Measurements from ENCODE around the gene TECPR2. TPM values are rescaled to one million over a fixed set of nuclear protein-coding genes. Genes with fewer than 3 reads are reported as not detected.

Gene TECPR2
- total and polyA plus RNA-seq, 2 of the 13 experiments (the other 11 are each of a cell fraction or from before 2014, with no cell fraction given), result 3.5 to 5.7 TPM

GRCh38 chr14:102539544-102540314 lies 177.0 kb downstream of the TECPR2 start (continued):
- TF ChIP-seq DR1 (CRISPR knock-in tag; IDR thresholded peaks at IDR 0.05) (no peak), ZNF749 (CRISPR knock-in tag; IDR thresholded peaks at IDR 0.05; ENCODE audit: borderline replicate concordance) (no peak), CTCF (CRISPR knock-in tag; IDR thresholded peaks at IDR 0.05) (0 out of 2 replicates have a peak, but pooled peaks have one; percentile 2), ATF4 (CRISPR knock-in tag; IDR thresholded peaks at IDR 0.05) (no peak), ZNF274 (CRISPR knock-in tag; IDR thresholded peaks at IDR 0.05) (0 out of 2 replicates have a peak, but pooled peaks have one; percentile 25), SPEN (CRISPR knock-in tag; IDR thresholded peaks at IDR 0.05; ENCODE audit: low read depth) (no peak; the same call in 1 of the 2 replicates), ZNF329 (CRISPR knock-in tag; IDR thresholded peaks at IDR 0.05; ENCODE audit: low read depth) (no peak), ZNF7 (CRISPR knock-in tag; IDR thresholded peaks at IDR 0.05) (no peak), ZNF574 (CRISPR knock-in tag; IDR thresholded peaks at IDR 0.05) (peak; percentile 22; the same call in 1 of the 2 replicates), ZNF501 (CRISPR knock-in tag; IDR thresholded peaks at IDR 0.05) (peak; percentile 25; the same call in 1 of the 2 replicates), ZNF660 (CRISPR knock-in tag; IDR thresholded peaks at IDR 0.05; ENCODE audit: borderline replicate concordance, low read depth) (no peak), TEAD2 (CRISPR knock-in tag; IDR thresholded peaks at IDR 0.05) (no peak), ZSCAN20 (CRISPR knock-in tag; IDR thresholded peaks at IDR 0.05; ENCODE audit: borderline replicate concordance) (no peak), FUBP1 (CRISPR knock-in tag; IDR thresholded peaks at IDR 0.05; ENCODE audit: borderline replicate concordance) (no peak), DDIT3 (CRISPR knock-in tag; IDR thresholded peaks at IDR 0.05) (no peak), GMEB1 (CRISPR knock-in tag; IDR thresholded peaks at IDR 0.05; ENCODE audit: borderline replicate concordance) (peak; percentile 54; the same call in 1 of the 2 replicates), CERS6 (CRISPR knock-in tag; IDR thresholded peaks at IDR 0.05) (no peak)
